H1 (cell line): ENCODE results near the gene AOPEP. TPM values are rescaled to one million over a fixed set of nuclear protein-coding genes. Genes with fewer than 3 reads are reported as not detected.
"Not testable (repeated sequence)": the region's sequence is repeated elsewhere in the genome, so short reads cannot be mapped to it uniquely, and the experiment has no call there.

Experiments
- CTCF ChIA-PET: fragments of 300-600 bp; sonication (Branson Sonifier 250); formaldehyde crosslinking; loops from one replicate; lab custom pipeline; 2021; ENCODE audit not compliant: partially characterized antibody; lab: Charles Lee
- POLR2A ChIA-PET: fragments of 300-600 bp; sonication (Branson Sonifier 250); formaldehyde crosslinking; loops from one replicate; lab custom pipeline; 2021; ENCODE audit warnings: inconsistent platforms; ENCODE audit not compliant: partially characterized antibody; lab: Charles Lee
- DNase-seq, 2 experiments: peaks; one replicate each; pipeline versions ENCODE4 v3.0.0 to v3.0.0-alpha.2; 2010 to 2022; ENCODE audit warnings: low spot score in 2 of 2, low read depth in 1 of 2, mixed read lengths in 1 of 2
- FAIRE-seq: peaks from 2 replicates; lab custom pipeline; 2011; peaks lifted over from hg19 to GRCh38; lab: Jason Lieb, UNC
- H2AFZ ChIP-seq: 2 replicates; pipeline ENCODE4 v1.8.1; 2012; ENCODE audit warnings: low read length, inconsistent platforms
- H2AK5ac ChIP-seq: 2 replicates; pipeline ENCODE4 v1.6.1; 2013; ENCODE audit warnings: low read depth, low read length
- H2BK120ac ChIP-seq: replicated peaks from 2 replicates; pipeline ENCODE3; 2013; ENCODE audit warnings: low read depth, low read length, inconsistent platforms
- H2BK12ac ChIP-seq: 2 replicates; pipeline ENCODE4 v1.6.1; 2013; ENCODE audit warnings: low read depth, low read length
- H2BK15ac ChIP-seq: 2 replicates; pipeline ENCODE4 v1.6.1; 2013; ENCODE audit warnings: low read length
- H2BK20ac ChIP-seq: 2 replicates; pipeline ENCODE4 v1.6.1; 2013; ENCODE audit warnings: low read length
- H2BK5ac ChIP-seq: 2 replicates; pipeline ENCODE4 v1.6.1; 2013; ENCODE audit warnings: low read depth, low read length
- H3K14ac ChIP-seq: 2 replicates; pipeline ENCODE4 v1.6.1; 2013; ENCODE audit warnings: inconsistent platforms; ENCODE audit not compliant: insufficient read length
- H3K18ac ChIP-seq: 2 replicates; pipeline ENCODE4 v1.6.1; 2013; ENCODE audit warnings: low read length; ENCODE audit errors: extremely low read depth
- H3K23ac ChIP-seq: 2 replicates; pipeline ENCODE4 v1.6.1; 2013; ENCODE audit warnings: inconsistent platforms; ENCODE audit not compliant: insufficient read length
- H3K23me2 ChIP-seq: 2 replicates; pipeline ENCODE4 v1.6.1; 2013; ENCODE audit warnings: low read depth, low read length
- H3K27ac ChIP-seq: 2 replicates; pipeline ENCODE4 v1.6.1; 2011; ENCODE audit warnings: low read depth, low read length, inconsistent platforms
- H3K27me3 ChIP-seq, 4 experiments: replicated peaks in 1 of 4; 1 replicate in 1 of 4; 2 replicates in 3 of 4; pipeline versions ENCODE4 v1.6.1 to v1.8.1; 2011 to 2013; ENCODE audit warnings: low read length in 3 of 4, mild to moderate bottlenecking in 3 of 4, inconsistent platforms in 2 of 4, mixed read lengths in 2 of 4, moderate library complexity in 1 of 4; ENCODE audit not compliant: control insufficient read depth in 3 of 4, insufficient read depth in 3 of 4; ENCODE audit errors: extremely low read depth in 1 of 4
- H3K36me3 ChIP-seq, 4 experiments: 2 replicates each; pipeline versions ENCODE4 v1.6.1 to v1.8.1; 2011 to 2013; ENCODE audit warnings: mild to moderate bottlenecking in 4 of 4, low read length in 3 of 4, moderate library complexity in 2 of 4, control low read depth in 1 of 4, inconsistent platforms in 1 of 4; ENCODE audit not compliant: insufficient read depth in 4 of 4, control insufficient read depth in 2 of 4
- H3K4ac ChIP-seq: replicated peaks from 2 replicates; pipeline ENCODE3; 2013; ENCODE audit warnings: low read length, low read depth, mixed read lengths, inconsistent platforms; ENCODE audit not compliant: insufficient read length
- H3K4me1 ChIP-seq, 4 experiments: replicated peaks in 1 of 4; 1 replicate in 1 of 4; 2 replicates in 3 of 4; pipeline versions ENCODE4 v1.6.1 to v1.8.1; 2011 to 2013; ENCODE audit warnings: low read length in 3 of 4, inconsistent platforms in 2 of 4, mixed read lengths in 1 of 4; ENCODE audit not compliant: insufficient read depth in 4 of 4, control insufficient read depth in 3 of 4
- H3K4me2 ChIP-seq, 2 experiments: 2 replicates each; pipeline versions ENCODE4 v1.6.1 to v1.8.1; 2011 to 2013; ENCODE audit warnings: low read depth in 2 of 2, low read length in 2 of 2, control low read depth in 1 of 2, inconsistent platforms in 1 of 2, mild to moderate bottlenecking in 1 of 2; ENCODE audit not compliant: insufficient read depth in 1 of 2
- H3K4me3 ChIP-seq, 4 experiments: fragments of 200-600, 300-600 bp in 1 of 4; sonication (generic), shearing (Covaris generic), sonication (Bioruptor Twin) in 1 of 4; 2 replicates each; pipeline versions ENCODE4 v1.5.1 to v1.8.1; 2011 to 2016; ENCODE audit warnings: low read length in 4 of 4, low read depth in 3 of 4, control low read depth in 2 of 4, inconsistent platforms in 2 of 4, mild to moderate bottlenecking in 2 of 4, mixed read lengths in 1 of 4, moderate library complexity in 1 of 4; ENCODE audit not compliant: insufficient read depth in 2 of 4; ENCODE audit errors: extremely low read depth in 1 of 4
- H3K56ac ChIP-seq: replicated peaks from 2 replicates; pipeline ENCODE3; 2013; ENCODE audit warnings: low read depth, mild to moderate bottlenecking, mixed read lengths, low read length, inconsistent platforms; ENCODE audit not compliant: insufficient read length
- H3K79me1 ChIP-seq: 2 replicates; pipeline ENCODE4 v1.6.1; 2013; ENCODE audit warnings: low read depth, low read length, control low read depth
- H3K79me2 ChIP-seq, 2 experiments: 2 replicates each; pipeline versions ENCODE4 v1.6.1 to v1.8.1; 2012 to 2013; ENCODE audit warnings: low read length in 2 of 2, mild to moderate bottlenecking in 2 of 2, inconsistent platforms in 1 of 2; ENCODE audit not compliant: insufficient read depth in 2 of 2, control insufficient read depth in 1 of 2
- H3K9ac ChIP-seq, 4 experiments: replicated peaks in 1 of 4; 1 replicate in 1 of 4; 2 replicates in 3 of 4; pipeline versions ENCODE4 v1.6.1 to v1.8.1; 2011 to 2013; ENCODE audit warnings: low read depth in 3 of 4, low read length in 3 of 4, control low read depth in 2 of 4, mild to moderate bottlenecking in 2 of 4, moderate library complexity in 2 of 4, inconsistent platforms in 1 of 4; ENCODE audit errors: extremely low read depth in 1 of 4
- H3K9me3 ChIP-seq, 2 experiments: 2 replicates each; pipeline versions ENCODE4 v1.6.1 to v1.8.1; 2012 to 2013; ENCODE audit warnings: mild to moderate bottlenecking in 2 of 2, moderate library complexity in 2 of 2, control low read depth in 1 of 2, inconsistent platforms in 1 of 2, low read depth in 1 of 2, low read length in 1 of 2, mixed read lengths in 1 of 2; ENCODE audit not compliant: insufficient read depth in 2 of 2
- H4K20me1 ChIP-seq, 2 experiments: replicated peaks in 1 of 2; 2 replicates each; pipeline versions ENCODE3 to v1.8.1; 2011 to 2013; ENCODE audit warnings: inconsistent platforms in 2 of 2, low read length in 2 of 2, mild to moderate bottlenecking in 1 of 2; ENCODE audit not compliant: insufficient read depth in 2 of 2, control insufficient read depth in 1 of 2
- H4K5ac ChIP-seq: 2 replicates; pipeline ENCODE4 v1.6.1; 2013; ENCODE audit warnings: low read length, low read depth, mixed read lengths, inconsistent platforms; ENCODE audit not compliant: insufficient read length
- H4K8ac ChIP-seq: 2 replicates; pipeline ENCODE4 v1.8.0; 2013; ENCODE audit warnings: mild to moderate bottlenecking, moderate library complexity, low read length, inconsistent platforms; ENCODE audit not compliant: insufficient read depth; ENCODE audit errors: extremely low read depth
- H4K91ac ChIP-seq: replicated peaks from 2 replicates; pipeline ENCODE3; 2013; ENCODE audit warnings: low read length, mixed read lengths, inconsistent platforms; ENCODE audit not compliant: insufficient read length
- TBP ChIP-seq: IDR thresholded peaks from 2 replicates; pipeline ENCODE4 v1.6.1; 2011; ENCODE audit warnings: low read depth, low read length, improper control_type of control experiment
- WGBS, 2 experiments: shearing (Covaris generic) in 1 of 2; methylation state at CpG; one replicate each; pipeline versions ENCODE4 v1.1.6 to v1.1.7; 2013 to 2015; ENCODE audit warnings: low lambda C conversion rate in 2 of 2, mixed read lengths in 2 of 2, inconsistent platforms in 1 of 2, low coverage in 1 of 2, missing lambda C conversion rate in 1 of 2; ENCODE audit not compliant: insufficient replicate concordance in 2 of 2, insufficient coverage in 1 of 2, insufficient read length in 1 of 2; ENCODE audit errors: extremely low coverage in 1 of 2, missing lambda C conversion rate in 1 of 2; 5-methylcytosine and 5-hydroxymethylcytosine counted together
- polyA plus RNA-seq, 7 experiments: library from polyadenylated mRNA; depleted of rRNA in 3 of 7; stranded (reverse) in 5 of 7; unstranded in 2 of 7; fragments of >200 nt in 5 of 7; fragments of 200-250 nt in 2 of 7; gene quantifications; 1 replicate in 5 of 7; 2 replicates in 1 of 7; 4 replicates in 1 of 7; pipeline versions ENCODE4 v1.2.1 to v1.2.3, GENCODE V29; 2011 to 2013; ENCODE audit warnings: missing spikeins in 2 of 7, mixed read lengths in 2 of 7
- total RNA-seq: library from RNA; stranded (reverse); fragmentation: NEBNext Ultra II Directional; extraction: Animal tissue kit (Norgen Biotek cat#: 25700); gene quantifications from 2 replicates; pipeline ENCODE4 v1.2.1, GENCODE V29; 2021

The AOPEP gene
- total and polyA plus RNA-seq, 2 of the 8 experiments (the other 6 are each of a cell fraction or from before 2014, with no cell fraction given) = 6.1 to 14.3 TPM

DNA sequence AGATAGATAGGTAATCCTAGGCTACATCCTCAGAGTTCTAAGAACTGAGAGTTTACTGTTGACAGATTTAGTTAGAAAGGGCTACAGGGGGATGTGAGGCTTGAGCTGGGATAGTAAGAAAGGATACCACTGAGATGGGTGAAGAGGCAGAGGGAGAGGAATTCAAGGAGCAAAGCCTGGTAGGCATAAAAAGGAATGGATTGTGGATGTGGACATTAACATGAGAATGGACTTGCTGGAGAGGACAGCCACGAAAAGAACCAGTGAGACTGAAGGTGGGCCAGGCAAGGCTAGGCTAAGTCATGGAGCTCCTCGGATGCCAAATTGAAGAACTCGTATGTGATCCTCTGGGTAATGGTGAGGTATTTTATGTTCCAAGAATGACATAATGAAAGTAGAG, 211.9 kb downstream of the AOPEP start:
- POLR2A ChIA-PET = interaction anchor here (1.4 kb wide), 1 partner anchor 9 kb away, joined by 3 read pairs; no protein-coding TSS in a partner anchor
- no peak overlapping the region for H2AFZ ChIP-seq
- H2BK20ac ChIP-seq = no peak overlapping the region
- H2BK12ac ChIP-seq = no peak overlapping the region
- H3K27me3 ChIP-seq = no peaks in the 10 kb centered on the region
- H4K5ac ChIP-seq = no peak overlapping the region
- no peak overlapping the region for H2BK15ac ChIP-seq
- no peak overlapping the region for H3K9ac ChIP-seq
- H4K8ac ChIP-seq = no peak overlapping the region
- H3K18ac ChIP-seq = no peak overlapping the region
- no peaks in the 10 kb centered on the region; a peak in 1 of 7 replicates for H3K4me1 ChIP-seq
- no peak overlapping the region for H3K4ac ChIP-seq
- H3K4me2 ChIP-seq = 0 out of 4 replicates have a peak overlapping the region, but pooled peaks of 1 of the 2 experiments have one; percentile 20
- DNase-seq = no peak
- 0 out of 4 replicates have a peak, but pooled peaks cover 0 to 3% of the 10 kb centered on the region in 2 experiments for H3K79me2 ChIP-seq
- H3K4me3 ChIP-seq = no peak overlapping the region
- H4K91ac ChIP-seq = no peak overlapping the region
- H4K20me1 ChIP-seq = no peaks in the 10 kb centered on the region
- no peak for FAIRE-seq
- no peak overlapping the region for H2AK5ac ChIP-seq
- H3K23me2 ChIP-seq = no peaks in the 10 kb centered on the region
- no peak overlapping the region for H2BK5ac ChIP-seq
- H3K56ac ChIP-seq = no peak overlapping the region
- no peak overlapping the region for H3K23ac ChIP-seq
- H3K14ac ChIP-seq = no peak overlapping the region
- CTCF ChIA-PET = interaction anchor here (0.8 to 1.7 kb wide), 3 partner anchors 20 to 230 kb away, joined by 3 to 4 read pairs (median 4); no protein-coding TSS in a partner anchor
- no peaks in the 10 kb centered on the region for H3K79me1 ChIP-seq
- TF ChIP-seq TBP = no peak
- TF ChIP-seq, all 59 proteins: peak for 0
- no peaks in the 10 kb centered on the region for H3K36me3 ChIP-seq
- WGBS, 2 experiments = 76% methylated on average over 3 of the region's 3 CpGs; no CpG with 5 or more reads in 1 of the 2 experiments
- H3K9me3 ChIP-seq = no peaks in the 10 kb centered on the region
- H2BK120ac ChIP-seq = no peak overlapping the region
- H3K27ac ChIP-seq = no peak overlapping the region

GRCh38 chr9:94940296-94940695, 213.8 kb downstream of the AOPEP start:
- H3K79me1 ChIP-seq, H4K8ac ChIP-seq, H3K4me2 ChIP-seq, H2AK5ac ChIP-seq, H2BK20ac ChIP-seq, POLR2A ChIA-PET, H3K56ac ChIP-seq, DNase-seq, H2BK12ac ChIP-seq, H2BK5ac ChIP-seq, H2BK120ac ChIP-seq, H3K9ac ChIP-seq, H4K5ac ChIP-seq, H4K91ac ChIP-seq, H2BK15ac ChIP-seq, H3K23ac ChIP-seq, H3K23me2 ChIP-seq, H3K27me3 ChIP-seq, H2AFZ ChIP-seq, H3K9me3 ChIP-seq, H3K14ac ChIP-seq, H3K18ac ChIP-seq, H3K4me1 ChIP-seq, H3K4me3 ChIP-seq, H3K27ac ChIP-seq, CTCF ChIA-PET, H3K79me2 ChIP-seq, FAIRE-seq, H3K36me3 ChIP-seq, H3K4ac ChIP-seq, H4K20me1 ChIP-seq: not testable (repeated sequence)
- 89% methylated on average over 6 of the region's 6 CpGs; no CpG with 5 or more reads in 1 of the 2 experiments for WGBS, 2 experiments
